Measurements from ENCODE around the gene FAM53A.
"Not testable (repeated sequence)": the region's sequence is repeated elsewhere in the genome, so short reads cannot be mapped to it uniquely, and the experiment has no call there.

FAM53A gene

GRCh38 chr4:1608196-1608820 is 75.8 kb downstream of the FAM53A start:
- no peak for DNase-seq (ENCODE audit: low read depth in 2 of 2, low spot score in 1 of 2)

DNA sequence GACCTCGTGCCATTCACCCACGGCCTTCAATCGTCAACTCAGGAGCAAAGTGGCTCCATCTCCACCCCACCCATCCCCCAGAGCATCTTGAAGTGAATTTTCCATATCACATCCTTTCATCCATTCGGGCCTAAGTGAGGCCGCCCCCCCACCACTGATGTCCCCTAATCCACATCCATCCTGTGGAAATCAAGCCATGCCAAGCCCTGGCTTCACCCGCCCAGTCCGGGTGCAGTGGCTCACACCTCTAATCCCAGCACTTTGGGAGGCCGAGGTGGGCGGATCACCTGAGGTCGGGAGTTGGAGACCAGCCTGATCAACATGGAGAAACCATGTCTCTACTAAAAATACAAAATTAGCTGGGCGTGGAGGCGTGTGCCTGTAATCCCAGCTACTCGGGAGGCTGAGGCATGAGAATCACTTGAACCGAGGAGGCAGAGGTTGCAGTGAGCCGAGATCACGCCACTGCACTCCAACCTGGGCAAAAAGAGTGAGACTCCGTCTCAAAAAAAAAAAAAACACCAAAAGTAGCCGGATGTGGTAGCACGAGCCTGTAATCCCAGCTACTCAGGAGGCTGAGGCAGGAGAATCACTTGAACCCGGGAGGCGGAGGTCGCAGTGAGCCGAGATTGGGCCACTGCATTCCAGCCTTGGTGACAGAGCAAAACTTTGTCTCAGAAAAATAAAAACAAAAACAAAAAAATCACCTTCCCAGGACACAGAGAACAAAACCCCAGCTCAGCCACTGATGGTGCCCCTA is 76.5 kb downstream of the FAM53A start:
- DNase-seq (ENCODE audit: low read depth in 2 of 2, low spot score in 1 of 2), result not testable (repeated sequence)

DNA sequence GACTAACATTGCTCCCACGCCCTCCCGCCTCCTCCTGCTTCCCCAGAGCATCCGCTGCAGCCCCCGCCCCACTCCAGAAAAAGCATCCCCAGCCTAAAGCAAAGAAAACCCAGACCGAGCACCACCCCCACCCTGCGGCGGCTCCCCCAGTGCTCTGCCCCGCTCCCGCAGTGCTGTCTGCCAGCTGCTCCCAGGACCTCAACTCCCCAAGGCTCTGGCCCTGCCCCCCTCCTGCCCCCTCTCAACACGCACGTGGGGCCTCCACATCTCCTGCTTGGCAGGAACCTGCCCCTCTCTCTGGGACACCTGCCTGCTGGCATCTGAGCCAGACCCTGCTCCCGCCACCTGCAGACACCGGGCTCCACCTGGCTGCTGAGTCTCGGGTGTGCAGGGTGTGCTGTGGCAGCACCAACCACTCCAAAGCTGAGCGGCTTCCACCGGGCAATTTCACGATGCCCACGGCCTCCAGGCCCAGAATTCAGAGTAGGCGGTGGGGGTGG is 79.4 kb downstream of the FAM53A start:
- no peak for DNase-seq (ENCODE audit: low read depth in 2 of 2, low spot score in 1 of 2)

GRCh38 chr4:1604181-1604705 is 79.9 kb downstream of the FAM53A start:
- DNase-seq (ENCODE audit: low read depth in 2 of 2, low spot score in 1 of 2), result no peak

- no peak for DNase-seq (ENCODE audit: low read depth in 2 of 2, low spot score in 1 of 2)
Observed at GRCh38 chr4:1603413-1604135, 80.5 kb downstream of the FAM53A start.

DNA sequence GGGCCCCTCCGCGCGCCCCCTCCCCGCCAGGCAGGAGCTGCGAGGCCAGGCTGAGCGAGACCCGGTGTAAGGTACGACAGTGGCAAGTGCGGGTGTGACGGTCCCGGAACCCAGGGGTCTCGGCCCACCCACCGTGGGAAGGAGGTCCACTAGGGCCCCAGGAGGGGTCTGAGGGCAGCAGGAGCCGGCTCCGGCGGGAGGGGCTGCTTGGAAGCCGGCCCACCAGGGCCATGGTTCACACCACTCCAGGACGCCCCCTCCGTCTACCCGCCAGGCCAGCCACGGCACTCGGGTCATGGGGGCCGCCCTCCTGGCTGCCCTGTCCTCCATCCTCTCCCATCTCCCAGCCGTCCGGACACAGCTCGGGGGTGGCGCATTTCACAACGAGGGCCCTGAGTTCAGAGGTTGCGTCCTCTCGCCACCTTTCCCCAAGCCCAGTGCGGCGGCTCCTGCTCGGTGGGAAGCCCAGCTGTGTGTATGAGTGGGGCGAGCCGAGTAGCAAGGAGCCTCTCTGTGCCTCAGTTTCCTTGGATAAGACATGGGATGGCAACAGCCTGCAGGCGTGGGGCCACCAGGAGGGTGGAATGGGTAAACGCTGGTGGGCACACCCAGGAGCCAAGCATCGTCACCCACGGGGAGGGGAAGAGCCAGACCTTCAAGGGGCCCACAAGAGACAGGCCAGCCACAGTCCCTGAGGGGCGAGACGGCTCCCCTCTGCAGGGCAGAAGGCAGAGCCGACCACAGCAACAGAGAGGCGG is 81.3 kb downstream of the FAM53A start:
- no peak for DNase-seq (ENCODE audit: low read depth in 2 of 2, low spot score in 1 of 2)

DNA sequence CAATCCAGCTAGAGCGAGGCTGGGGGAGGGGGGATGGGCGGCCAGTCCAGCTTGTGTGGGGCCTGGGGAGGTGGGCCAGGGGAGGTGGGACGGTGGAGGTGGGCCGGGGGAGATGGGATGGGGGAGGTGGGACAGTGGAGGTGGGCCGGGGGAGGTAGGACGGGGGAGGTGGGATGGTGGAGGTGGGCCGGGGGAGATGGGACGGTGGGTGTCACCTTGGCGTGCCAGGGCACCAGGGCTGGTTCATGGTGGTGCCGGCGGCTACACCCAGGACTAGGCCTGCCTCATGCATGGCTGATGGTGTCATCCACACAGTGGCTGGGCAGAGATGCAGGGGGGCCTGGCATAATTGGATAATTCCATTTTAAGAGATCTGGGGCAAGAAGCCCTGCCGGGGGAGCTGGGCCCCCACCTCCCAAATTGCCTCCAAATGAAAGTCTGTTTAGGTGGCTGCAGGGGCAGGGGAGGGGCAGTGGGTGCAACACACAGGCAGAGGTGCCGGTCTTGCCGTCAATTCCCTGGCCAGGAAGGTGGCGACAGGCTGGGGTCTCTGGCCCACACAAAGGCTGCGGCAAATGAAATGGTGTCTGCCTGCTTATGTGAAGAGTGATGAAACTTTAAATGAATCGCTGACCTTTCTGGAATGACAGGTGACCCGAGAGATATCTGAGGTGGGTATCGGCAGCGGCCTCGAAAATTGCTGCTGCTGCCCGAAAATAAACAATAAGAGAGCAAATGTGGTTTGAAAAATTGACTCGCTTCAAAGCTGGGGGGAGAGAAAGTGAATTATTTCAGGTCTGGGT is 82.1 kb downstream of the FAM53A start:
- DNase-seq (ENCODE audit: low read depth in 2 of 2, low spot score in 1 of 2), result no peak

- DNase-seq (ENCODE audit: low read depth in 2 of 2, low spot score in 1 of 2), result no peak
Observed at GRCh38 chr4:1601533-1601835, 82.6 kb downstream of the FAM53A start.

- no peak for DNase-seq (ENCODE audit: low read depth in 2 of 2, low spot score in 1 of 2)
Observed at GRCh38 chr4:1600811-1601532, 83.1 kb downstream of the FAM53A start.

DNA sequence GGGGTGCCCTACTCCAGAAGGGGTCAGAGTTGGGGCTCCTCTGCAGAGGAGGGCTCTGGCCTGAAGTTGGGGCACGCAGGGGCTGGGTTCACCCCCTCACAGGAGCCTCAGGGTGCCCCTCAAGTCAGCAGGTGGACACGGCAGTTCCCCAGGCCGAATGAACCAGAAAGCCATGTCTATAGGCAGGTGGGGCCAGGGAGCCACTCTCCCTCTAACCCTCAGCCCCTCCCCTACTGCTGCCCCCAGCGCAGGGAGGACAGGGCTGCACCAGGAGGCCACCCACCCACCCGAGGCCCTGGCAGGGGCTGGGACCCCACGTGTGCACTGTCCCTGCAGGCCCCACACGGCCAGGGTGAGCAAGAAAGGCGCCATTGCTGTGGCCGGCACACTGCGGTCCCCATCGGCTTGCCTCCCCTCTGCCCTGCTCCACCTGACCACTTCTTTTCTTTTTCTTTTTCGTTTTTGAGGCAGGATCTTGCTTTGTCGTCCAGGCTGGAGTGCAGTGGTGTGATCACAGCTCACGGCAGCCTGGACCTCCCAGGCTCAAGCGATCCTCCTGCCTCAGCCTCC is 83.8 kb downstream of the FAM53A start:
- DNase-seq (ENCODE audit: low read depth in 2 of 2, low spot score in 1 of 2), result no peak

DNA sequence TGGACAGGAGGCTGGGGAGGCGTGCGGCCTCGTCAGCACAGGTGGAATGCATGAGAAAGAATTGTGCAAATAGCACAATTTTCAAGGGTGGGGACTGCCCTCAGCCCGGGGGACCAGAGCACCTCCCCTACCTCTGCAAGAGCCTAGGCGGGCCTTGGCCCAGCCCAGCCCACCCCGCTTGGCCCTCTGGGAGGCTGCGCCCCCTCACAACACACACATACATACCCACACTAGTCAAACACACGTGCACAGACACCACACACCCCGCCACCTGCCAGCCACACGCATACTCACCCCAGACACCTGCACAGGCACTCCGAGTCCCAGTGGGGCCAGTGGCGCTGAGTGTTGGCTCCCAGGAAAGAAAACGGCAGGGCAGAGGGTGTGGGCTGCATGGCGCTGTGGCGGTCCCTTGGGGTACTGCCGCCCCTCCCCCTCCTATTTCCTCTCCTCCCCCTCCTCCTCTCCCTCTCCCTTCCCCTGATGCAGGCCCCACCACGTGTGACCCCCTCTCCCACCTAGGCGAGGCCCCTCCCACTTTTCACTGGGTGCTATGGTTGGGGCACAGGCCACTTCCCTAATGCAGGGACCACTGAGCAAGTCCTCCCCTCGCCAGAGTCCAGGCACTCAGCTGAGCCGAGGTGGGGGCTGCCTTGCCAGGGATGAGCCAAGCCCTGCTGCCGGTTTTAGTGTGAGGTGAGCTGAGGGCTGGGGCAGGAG is 84.5 kb downstream of the FAM53A start:
- DNase-seq (ENCODE audit: low read depth in 2 of 2, low spot score in 1 of 2), result no peak

GRCh38 chr4:1599026-1599481 is 85.1 kb downstream of the FAM53A start:
- DNase-seq (ENCODE audit: low read depth in 2 of 2, low spot score in 1 of 2), result no peak

DNA sequence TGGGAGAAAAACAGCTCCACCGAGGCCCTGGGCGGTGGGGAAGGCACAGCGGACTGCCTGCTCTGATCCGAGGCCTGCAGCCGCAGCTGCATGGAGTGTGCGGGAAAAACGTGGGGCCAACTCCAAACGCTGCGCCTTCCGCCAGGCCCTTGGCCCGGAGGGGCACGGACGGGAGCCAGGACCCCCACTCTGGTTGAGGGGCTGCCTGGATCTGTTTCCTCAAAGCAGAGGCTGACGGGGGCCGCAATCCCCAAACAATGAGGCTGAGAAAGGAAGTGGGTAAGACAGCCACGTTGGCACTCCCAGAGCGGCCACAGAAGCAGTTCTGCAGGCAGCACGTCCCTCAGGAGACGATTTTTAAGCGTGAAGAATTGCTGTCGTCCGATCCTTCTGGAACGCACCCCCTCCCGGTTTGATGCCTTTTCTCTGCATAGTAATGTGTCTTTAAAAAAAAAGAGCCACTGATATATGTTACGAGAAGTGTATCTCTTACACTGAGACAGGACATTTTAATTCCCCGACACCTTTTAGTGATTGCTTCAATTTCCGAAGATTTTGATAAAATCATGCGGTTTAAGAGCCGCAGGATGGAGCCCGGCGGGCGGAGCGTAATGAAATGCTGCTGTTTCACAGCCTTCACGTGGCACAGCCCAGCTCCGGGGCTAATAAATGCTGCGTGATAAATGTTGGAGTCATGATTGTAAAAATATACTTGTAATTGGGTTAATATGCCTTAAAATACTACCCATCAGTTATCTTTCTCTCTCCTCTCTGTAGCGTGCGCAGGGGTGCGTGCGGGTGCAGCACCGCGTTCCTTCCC is 85.7 kb downstream of the FAM53A start:
- DNase-seq (ENCODE audit: low read depth in 2 of 2, low spot score in 1 of 2), result no peak

GRCh38 chr4:1597021-1597931 is 86.8 kb downstream of the FAM53A start:
- DNase-seq (ENCODE audit: low read depth in 2 of 2, low spot score in 1 of 2), result no peak

DNA sequence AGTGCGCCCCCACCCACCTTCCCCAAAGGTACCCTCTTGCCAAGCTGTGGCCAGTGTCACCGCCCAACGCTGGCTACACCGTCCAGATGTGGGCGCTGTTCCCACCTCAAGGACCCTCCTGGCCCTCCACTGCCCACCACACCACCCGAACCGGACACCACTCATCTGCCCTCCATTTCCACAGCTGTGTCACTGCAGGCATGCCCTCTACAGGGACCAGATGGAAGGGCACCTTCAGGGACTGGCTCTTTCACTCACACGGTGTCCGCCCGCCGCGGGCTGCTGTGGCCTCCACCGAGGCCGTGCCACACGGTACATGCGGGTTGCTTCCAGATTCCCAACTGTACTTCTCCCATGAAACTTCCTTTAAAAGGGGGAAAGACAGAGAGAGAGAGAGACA is 87.7 kb downstream of the FAM53A start:
- no peak for DNase-seq (ENCODE audit: low read depth in 2 of 2, low spot score in 1 of 2)

DNA sequence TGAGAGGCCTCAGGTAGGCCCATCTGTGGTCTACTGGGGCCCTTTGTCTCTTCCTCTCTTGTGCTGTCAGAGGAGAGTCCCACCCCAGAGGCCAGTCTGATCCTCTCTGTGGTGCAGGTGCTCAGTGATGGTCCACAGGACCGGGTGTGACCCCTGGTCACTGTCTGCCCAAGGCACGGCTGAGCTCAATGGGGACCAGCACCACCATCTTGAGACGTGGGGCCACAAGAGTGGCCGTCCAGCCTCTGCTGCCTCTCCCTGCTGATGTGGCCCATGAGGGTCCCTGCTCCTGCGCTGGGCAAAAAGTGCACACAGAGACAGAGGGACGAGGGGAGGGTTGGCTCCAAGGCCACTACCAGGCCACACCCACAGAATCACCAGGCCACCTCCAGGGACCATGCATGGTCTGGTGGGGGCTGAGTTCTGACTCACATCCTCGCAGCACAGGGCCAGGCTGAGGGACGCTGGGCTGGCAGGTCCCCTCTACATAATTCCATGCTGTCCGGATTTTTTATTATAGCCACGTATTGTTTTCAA is 88.3 kb downstream of the FAM53A start:
- DNase-seq (ENCODE audit: low read depth in 2 of 2, low spot score in 1 of 2), result no peak

Data from stimulated activated CD8-positive, alpha-beta memory T cell treated with anti-CD3 and anti-CD28 coated beads, Interleukin-4, amount 100 ng/mL, for 1 hour (primary cell).